ENCODE data around the gene PRAC1. TPM values are rescaled to one million over a fixed set of nuclear protein-coding genes. Genes with fewer than 3 reads are reported as not detected.

The PRAC1 gene
- total and polyA plus RNA-seq, 11 donors, result not detected

DNA sequence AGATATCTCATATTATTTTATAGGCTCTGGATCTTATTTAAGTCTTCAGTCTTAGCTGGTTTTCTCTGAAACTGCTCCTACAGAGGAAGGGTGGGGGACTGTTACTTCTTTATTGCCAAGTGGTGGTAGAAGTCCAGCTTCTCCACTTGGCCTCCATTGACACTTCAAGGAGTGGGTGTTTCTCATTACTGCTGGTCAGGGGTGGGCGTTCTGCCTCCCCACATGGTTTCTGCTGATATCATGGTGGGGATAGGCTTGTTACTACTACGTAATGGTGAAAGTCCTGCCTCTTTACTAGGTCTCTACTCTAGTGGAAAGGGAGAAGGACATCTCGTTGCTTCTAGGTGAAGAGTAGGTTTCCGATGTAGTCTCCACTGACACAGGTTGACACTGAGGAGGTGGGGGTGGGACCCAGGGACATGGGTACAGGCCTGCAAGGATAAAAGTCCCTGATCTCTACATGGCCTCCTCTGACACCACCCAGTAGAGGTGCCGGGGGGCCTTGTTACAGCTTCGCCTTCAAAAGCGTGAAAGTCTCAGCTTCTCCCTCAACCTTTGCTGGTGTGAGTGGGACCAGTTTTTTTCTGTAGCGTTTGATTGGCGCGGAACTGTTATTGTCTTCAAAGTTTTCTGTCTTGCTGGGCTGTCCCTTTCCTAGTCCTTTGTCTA lies 20.3 kb downstream of the PRAC1 start:
- no peak overlapping the region for H3K4me3 ChIP-seq
- TF ChIP-seq POLR2A (IDR thresholded peaks at IDR 0.05), result no peak
- TF ChIP-seq, protein P1, sequence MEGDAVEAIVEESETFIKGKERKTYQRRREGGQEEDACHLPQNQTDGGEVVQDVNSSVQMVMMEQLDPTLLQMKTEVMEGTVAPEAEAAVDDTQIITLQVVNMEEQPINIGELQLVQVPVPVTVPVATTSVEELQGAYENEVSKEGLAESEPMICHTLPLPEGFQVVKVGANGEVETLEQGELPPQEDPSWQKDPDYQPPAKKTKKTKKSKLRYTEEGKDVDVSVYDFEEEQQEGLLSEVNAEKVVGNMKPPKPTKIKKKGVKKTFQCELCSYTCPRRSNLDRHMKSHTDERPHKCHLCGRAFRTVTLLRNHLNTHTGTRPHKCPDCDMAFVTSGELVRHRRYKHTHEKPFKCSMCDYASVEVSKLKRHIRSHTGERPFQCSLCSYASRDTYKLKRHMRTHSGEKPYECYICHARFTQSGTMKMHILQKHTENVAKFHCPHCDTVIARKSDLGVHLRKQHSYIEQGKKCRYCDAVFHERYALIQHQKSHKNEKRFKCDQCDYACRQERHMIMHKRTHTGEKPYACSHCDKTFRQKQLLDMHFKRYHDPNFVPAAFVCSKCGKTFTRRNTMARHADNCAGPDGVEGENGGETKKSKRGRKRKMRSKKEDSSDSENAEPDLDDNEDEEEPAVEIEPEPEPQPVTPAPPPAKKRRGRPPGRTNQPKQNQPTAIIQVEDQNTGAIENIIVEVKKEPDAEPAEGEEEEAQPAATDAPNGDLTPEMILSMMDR (IDR thresholded peaks at IDR 0.05), result no peak
- H3K9me3 ChIP-seq, result no peaks in the 10 kb centered on the region
- DNase-seq (no peak), ATAC-seq (no peak)
- intact Hi-C loops (cut with DNase I), result no loop called here
- H3K4me1 ChIP-seq, result no peaks in the 10 kb centered on the region
- no peak overlapping the region for H3K27ac ChIP-seq
- no peaks in the 10 kb centered on the region for H3K36me3 ChIP-seq
- peaks cover 6 to 99% (median 40%) of the 10 kb centered on the region in 9 donors for H3K27me3 ChIP-seq
- WGBS, 4 donors, result 87 to 93% (median 90%) methylated on average over 10 of the region's 10 CpGs

DNA sequence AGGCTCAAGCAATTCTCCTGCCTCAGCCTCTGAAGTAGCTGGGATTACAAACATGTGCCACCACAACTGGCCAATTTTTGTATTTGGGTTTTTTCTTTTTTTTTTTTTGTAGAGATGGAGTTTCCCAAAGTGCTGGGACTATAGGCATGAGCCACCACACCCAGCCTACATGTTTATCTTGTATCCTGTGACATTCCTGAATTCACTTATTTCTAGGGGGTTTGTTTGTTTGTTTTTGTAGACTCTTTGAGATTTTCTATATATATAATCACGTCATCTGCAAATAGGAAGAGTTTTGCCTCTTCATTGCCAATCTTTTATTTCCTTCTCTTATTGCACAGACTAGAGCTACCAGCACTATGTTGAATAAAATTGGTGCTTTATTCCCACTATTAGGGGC lies 29.1 kb downstream of the PRAC1 start:
- WGBS, 4 donors, result 27 to 37% (median 34%) methylated on average over 1 of the region's 1 CpG
- no peak for DNase-seq
- ATAC-seq, result no peak
- no peaks in the 10 kb centered on the region for H3K36me3 ChIP-seq
- peaks cover 0 to 59% (median 23%) of the 10 kb centered on the region in 9 donors for H3K27me3 ChIP-seq
- no peak overlapping the region for H3K4me3 ChIP-seq
- intact Hi-C loops (cut with DNase I), result no loop called here
- no peak for TF ChIP-seq POLR2A (IDR thresholded peaks at IDR 0.05)
- TF ChIP-seq, protein P1 (IDR thresholded peaks at IDR 0.05), result no peak
- no peak overlapping the region for H3K27ac ChIP-seq
- H3K9me3 ChIP-seq, result peaks cover 0 to 7% (median 2%) of the 10 kb centered on the region in 12 donors
- no peaks in the 10 kb centered on the region for H3K4me1 ChIP-seq

DNA sequence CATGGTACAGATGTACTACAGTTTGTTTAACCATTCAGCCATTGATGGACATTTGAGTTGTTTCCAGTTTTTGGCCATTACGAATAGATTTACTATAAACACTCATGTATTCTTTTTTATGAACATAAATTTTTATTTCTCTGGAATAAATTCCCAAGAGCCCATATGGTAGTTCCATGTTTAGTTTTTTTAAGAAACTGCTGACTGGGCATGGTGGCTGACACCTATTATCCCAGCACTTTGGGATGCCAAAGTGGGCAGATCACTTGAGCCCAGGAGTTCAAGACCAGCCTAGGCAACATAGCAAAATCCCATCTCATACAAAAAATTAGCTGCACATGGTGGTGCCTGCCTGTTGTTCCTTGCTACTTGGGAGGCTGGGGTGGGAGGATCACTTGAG lies 30.3 kb downstream of the PRAC1 start:
- intact Hi-C loops (cut with DNase I), result no loop called here
- no peak for ATAC-seq

DNA sequence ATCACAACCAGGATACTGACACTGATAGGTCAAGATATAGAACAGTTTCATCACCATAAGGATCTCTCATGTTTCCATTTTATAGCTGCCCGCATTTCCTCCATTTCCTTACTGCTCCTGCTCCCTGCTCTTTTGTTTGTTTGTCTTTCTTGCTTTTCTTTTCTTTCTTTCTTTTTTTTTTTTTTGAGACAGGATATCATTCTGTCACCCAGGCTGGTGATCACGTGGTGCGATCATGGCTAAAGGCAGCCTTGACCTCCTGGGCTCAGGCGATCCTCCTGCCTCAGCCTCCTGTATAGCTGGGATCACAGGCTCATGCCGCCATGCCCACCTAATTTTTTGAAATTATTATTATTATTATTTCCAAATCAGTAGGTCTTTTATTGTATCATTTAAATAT lies 31.7 kb downstream of the PRAC1 start:
- DNase-seq, result no peak
- H3K27ac ChIP-seq, result no peak overlapping the region
- no peaks in the 10 kb centered on the region for H3K36me3 ChIP-seq
- intact Hi-C loops (cut with DNase I), result no loop called here
- WGBS, 4 donors, result 79 to 89% (median 83%) methylated on average over 5 of the region's 5 CpGs
- H3K27me3 ChIP-seq, result peaks cover 0 to 52% (median 11%) of the 10 kb centered on the region in 9 donors
- ATAC-seq, result no peak
- peaks cover 0 to 7% (median 2%) of the 10 kb centered on the region in 12 donors for H3K9me3 ChIP-seq
- TF ChIP-seq, protein P1 (IDR thresholded peaks at IDR 0.05), result no peak
- no peak for TF ChIP-seq POLR2A (IDR thresholded peaks at IDR 0.05)
- no peak overlapping the region for H3K4me3 ChIP-seq
- H3K4me1 ChIP-seq, result no peaks in the 10 kb centered on the region

More for the DNA sequence above, 30.3 kb downstream of the PRAC1 start:
- Histone ChIP-seq H3K4me3 (no peak overlapping the region), H3K27me3 (peaks cover 0 to 58% (median 16%) of the 10 kb centered on the region in 9 donors), H3K4me1 (no peaks in the 10 kb centered on the region), H3K9me3 (peaks cover 0 to 7% (median 2%) of the 10 kb centered on the region in 12 donors), H3K27ac (no peak overlapping the region), H3K36me3 (no peaks in the 10 kb centered on the region)
- no peak for TF ChIP-seq POLR2A (IDR thresholded peaks at IDR 0.05)
- TF ChIP-seq, protein P1 (IDR thresholded peaks at IDR 0.05), result no peak
- DNase-seq, result no peak
- WGBS, 4 donors, result 84 to 91% (median 91%) methylated on average over 1 of the region's 1 CpG
